ENCODE measurements around the gene CNST.

DNA sequence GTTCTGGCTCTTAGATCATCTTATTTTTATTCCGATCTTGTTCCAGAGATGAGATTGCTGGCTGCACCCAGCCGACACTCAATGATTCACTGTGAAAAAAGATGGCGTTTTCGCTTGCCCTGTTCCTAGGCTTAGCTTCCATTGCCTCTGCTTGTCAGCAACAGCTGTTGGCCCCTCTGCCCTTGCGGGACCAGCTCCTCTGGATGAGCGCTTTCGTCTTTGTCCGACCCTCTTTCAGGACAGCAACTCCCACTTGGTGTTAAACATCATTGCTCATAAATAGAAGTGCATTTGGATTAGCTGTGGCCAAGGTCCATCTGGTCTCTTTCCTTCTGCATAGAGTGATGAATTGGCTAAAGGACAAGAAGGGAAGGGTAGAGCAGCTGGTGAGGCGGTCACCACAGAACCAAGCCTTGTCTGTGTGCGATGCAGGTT is 114.5 kb downstream of the CNST start:
- TF ChIP-seq POLR2AphosphoS5 (IDR thresholded peaks at IDR 0.05; ENCODE audit: low read depth, low read length) (no peak), PAX5 (IDR thresholded peaks at IDR 0.05; ENCODE audit: insufficient read depth, low read length, severe bottlenecking) (no peak), POLR2A (IDR thresholded peaks at IDR 0.05; ENCODE audit: low read depth, low read length) (no peak)
